Ectodermal cell (in vitro differentiated cells): Measurements from ENCODE around the gene RTP2. TPM values are rescaled to one million over a fixed set of nuclear protein-coding genes. Genes with fewer than 3 reads are reported as not detected.

Source experiments
- H3K27ac ChIP-seq: 2 replicates; pipeline ENCODE4 v1.7.0; 2013; ENCODE audit warnings: mild to moderate bottlenecking, low read depth, low read length; ENCODE audit not compliant: insufficient read depth, poor library complexity, severe bottlenecking
- H3K27me3 ChIP-seq: 2 replicates; pipeline ENCODE4 v1.7.0; 2013; ENCODE audit warnings: mild to moderate bottlenecking, low read length; ENCODE audit not compliant: insufficient read depth, control insufficient read depth, poor library complexity, severe bottlenecking
- H3K36me3 ChIP-seq: one replicate; pipeline ENCODE4 v1.7.0; 2013; ENCODE audit warnings: low read length; ENCODE audit not compliant: control insufficient read depth, insufficient read depth
- H3K4me1 ChIP-seq: one replicate; pipeline ENCODE4 v1.7.0; 2013; ENCODE audit warnings: low read length; ENCODE audit not compliant: control insufficient read depth, insufficient read depth
- H3K4me3 ChIP-seq: 2 replicates; pipeline ENCODE4 v1.7.0; 2013; ENCODE audit warnings: low read depth, low read length, control low read depth; ENCODE audit not compliant: insufficient read depth
- H3K9me3 ChIP-seq: 2 replicates; pipeline ENCODE4 v1.7.0; 2013; ENCODE audit warnings: mild to moderate bottlenecking, low read length, moderate library complexity; ENCODE audit not compliant: control insufficient read depth
- WGBS, 2 experiments: methylation state at CpG; one replicate each; pipeline ENCODE4 v1.1.7; 2013; ENCODE audit warnings: missing lambda C conversion rate in 2 of 2; 5-methylcytosine and 5-hydroxymethylcytosine counted together
- polyA plus RNA-seq, 4 experiments: library from polyadenylated mRNA; stranded (reverse); fragments of 50-300 nt; gene quantifications; one replicate each; pipeline ENCODE4 v1.2.3, GENCODE V29; 2013

The RTP2 gene, protein sequence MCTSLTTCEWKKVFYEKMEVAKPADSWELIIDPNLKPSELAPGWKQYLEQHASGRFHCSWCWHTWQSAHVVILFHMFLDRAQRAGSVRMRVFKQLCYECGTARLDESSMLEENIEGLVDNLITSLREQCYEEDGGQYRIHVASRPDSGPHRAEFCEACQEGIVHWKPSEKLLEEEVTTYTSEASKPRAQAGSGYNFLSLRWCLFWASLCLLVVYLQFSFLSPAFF
- polyA plus RNA-seq (2013, experiment 1 of 4): not detected
- polyA plus RNA-seq (2013, experiment 2 of 4): not detected
- polyA plus RNA-seq (2013, experiment 3 of 4): not detected
- polyA plus RNA-seq (2013, experiment 4 of 4): not detected

GRCh38 chr3:187702507-187703033 is at the start of gene RTP2:
RTP2 (minus strand) TSS chr3:187702557; CDS start chr3:187702128, 429 bp downstream.
- 68 to 73% methylated on average over 4 of the region's 4 CpGs for whole genome bisulfite sequencing, 2 experiments
- Histone ChIP-seq H3K4me3 (no peak within 1 kb of the TSS), H3K36me3 (no peaks in the 10 kb centered on the region), H3K27me3 (no peaks in the 10 kb centered on the region), H3K9me3 (no peaks in the 10 kb centered on the region), H3K27ac (no peak within 1 kb of the TSS), H3K4me1 (no peaks in the 10 kb centered on the region)

GRCh38 chr3:187750513-187751123 is 48.3 kb upstream of the RTP2 start:
- no peak overlapping the region for H3K4me3 ChIP-seq
- no peaks in the 10 kb centered on the region for H3K9me3 ChIP-seq
- peaks cover 40% of the 10 kb centered on the region for H3K4me1 ChIP-seq
- H3K36me3 ChIP-seq: no peaks in the 10 kb centered on the region
- WGBS, 2 experiments: 52 to 58% methylated on average over 7 to 10 of the region's 11 CpGs
- H3K27me3 ChIP-seq: no peaks in the 10 kb centered on the region
- H3K27ac ChIP-seq: no peak overlapping the region

DNA sequence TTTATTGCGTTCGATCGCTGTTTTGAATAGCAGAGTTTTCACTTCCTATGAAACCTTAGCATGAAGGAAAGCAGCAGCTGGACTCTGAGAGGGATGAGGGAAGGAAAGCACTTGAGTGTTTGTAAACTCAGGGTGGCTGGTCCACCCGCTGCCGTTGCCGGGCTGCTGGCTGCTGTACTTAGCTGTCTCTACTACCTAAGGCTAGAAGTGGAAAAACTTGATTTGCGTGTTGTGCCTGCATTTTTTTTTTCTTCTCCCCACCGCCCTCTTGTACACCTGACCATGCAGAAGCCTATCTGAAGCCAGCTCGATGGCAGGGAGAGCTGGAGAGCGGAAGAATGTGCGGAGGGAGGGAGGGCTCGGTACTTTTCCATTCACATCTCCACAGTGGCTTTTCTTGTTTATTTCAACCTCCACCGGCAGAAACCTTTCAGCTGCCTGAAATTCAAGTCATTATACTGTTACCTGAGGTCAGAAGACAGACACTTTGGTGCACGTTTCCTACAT is 47.7 kb upstream of the RTP2 start:
- Histone ChIP-seq H3K4me3 (no peak overlapping the region), H3K9me3 (no peaks in the 10 kb centered on the region), H3K27ac (no peak overlapping the region), H3K27me3 (no peaks in the 10 kb centered on the region), H3K36me3 (no peaks in the 10 kb centered on the region), H3K4me1 (peaks cover 40% of the 10 kb centered on the region)
- 39 to 41% methylated on average over 14 of the region's 14 CpGs for WGBS, 2 experiments

DNA sequence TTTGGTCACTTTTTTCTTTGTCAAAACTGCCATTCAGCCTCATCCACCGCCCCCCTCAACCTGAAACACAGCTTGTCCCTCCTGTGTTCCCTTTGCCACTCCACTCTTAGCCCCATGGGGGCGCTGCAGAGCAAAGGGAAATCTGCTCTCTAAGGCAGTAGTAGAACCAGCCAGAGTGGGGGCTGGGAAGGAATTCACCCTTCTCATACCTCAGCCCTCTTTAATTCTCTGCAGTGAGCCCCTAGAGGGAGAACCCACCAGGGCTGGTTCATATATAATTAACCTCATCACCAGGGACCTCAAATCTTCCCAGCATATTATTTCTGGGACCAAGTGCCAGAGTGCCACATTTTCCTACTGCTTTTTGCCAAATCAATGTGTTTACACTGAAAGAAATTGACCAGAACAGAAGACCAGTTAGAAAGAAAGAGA is 45.7 kb upstream of the RTP2 start:
- Histone ChIP-seq H3K4me1 (peaks cover 40% of the 10 kb centered on the region), H3K9me3 (no peaks in the 10 kb centered on the region), H3K27me3 (no peaks in the 10 kb centered on the region), H3K4me3 (no peak overlapping the region), H3K27ac (no peak overlapping the region), H3K36me3 (no peaks in the 10 kb centered on the region)
- WGBS, 2 experiments: 3 to 5% methylated on average over 2 of the region's 2 CpGs

GRCh38 chr3:187747506-187747905 is 45.1 kb upstream of the RTP2 start:
- no peak overlapping the region for H3K27ac ChIP-seq
- no peaks in the 10 kb centered on the region for H3K27me3 ChIP-seq
- H3K9me3 ChIP-seq: no peaks in the 10 kb centered on the region
- 64 to 70% methylated on average over 5 of the region's 5 CpGs for WGBS, 2 experiments
- H3K4me3 ChIP-seq: no peak overlapping the region
- H3K4me1 ChIP-seq: peaks cover 40% of the 10 kb centered on the region
- no peaks in the 10 kb centered on the region for H3K36me3 ChIP-seq

- H3K4me1 ChIP-seq: peaks cover 40% of the 10 kb centered on the region
- WGBS, 2 experiments: 6 to 14% methylated on average over 7 to 9 of the region's 10 CpGs
- peak overlapping the region; percentile 100 for H3K27ac ChIP-seq
- no peaks in the 10 kb centered on the region for H3K9me3 ChIP-seq
- no peaks in the 10 kb centered on the region for H3K36me3 ChIP-seq
- peak overlapping the region; percentile 70 for H3K4me3 ChIP-seq
- peaks cover 1% of the 10 kb centered on the region for H3K27me3 ChIP-seq
These were observed 44.3 kb upstream of the RTP2 start for GRCh38 chr3:187746442-187747281.

- Histone ChIP-seq H3K9me3 (no peaks in the 10 kb centered on the region), H3K36me3 (no peaks in the 10 kb centered on the region), H3K27ac (peak overlapping the region; percentile 100), H3K27me3 (peaks cover 5% of the 10 kb centered on the region), H3K4me3 (peak overlapping the region; percentile 70), H3K4me1 (peaks cover 40% of the 10 kb centered on the region)
- WGBS, 2 experiments: 23 to 42% methylated on average over 1 to 4 of the region's 6 CpGs
These were observed 43.7 kb upstream of the RTP2 start for GRCh38 chr3:187746059-187746441.

DNA sequence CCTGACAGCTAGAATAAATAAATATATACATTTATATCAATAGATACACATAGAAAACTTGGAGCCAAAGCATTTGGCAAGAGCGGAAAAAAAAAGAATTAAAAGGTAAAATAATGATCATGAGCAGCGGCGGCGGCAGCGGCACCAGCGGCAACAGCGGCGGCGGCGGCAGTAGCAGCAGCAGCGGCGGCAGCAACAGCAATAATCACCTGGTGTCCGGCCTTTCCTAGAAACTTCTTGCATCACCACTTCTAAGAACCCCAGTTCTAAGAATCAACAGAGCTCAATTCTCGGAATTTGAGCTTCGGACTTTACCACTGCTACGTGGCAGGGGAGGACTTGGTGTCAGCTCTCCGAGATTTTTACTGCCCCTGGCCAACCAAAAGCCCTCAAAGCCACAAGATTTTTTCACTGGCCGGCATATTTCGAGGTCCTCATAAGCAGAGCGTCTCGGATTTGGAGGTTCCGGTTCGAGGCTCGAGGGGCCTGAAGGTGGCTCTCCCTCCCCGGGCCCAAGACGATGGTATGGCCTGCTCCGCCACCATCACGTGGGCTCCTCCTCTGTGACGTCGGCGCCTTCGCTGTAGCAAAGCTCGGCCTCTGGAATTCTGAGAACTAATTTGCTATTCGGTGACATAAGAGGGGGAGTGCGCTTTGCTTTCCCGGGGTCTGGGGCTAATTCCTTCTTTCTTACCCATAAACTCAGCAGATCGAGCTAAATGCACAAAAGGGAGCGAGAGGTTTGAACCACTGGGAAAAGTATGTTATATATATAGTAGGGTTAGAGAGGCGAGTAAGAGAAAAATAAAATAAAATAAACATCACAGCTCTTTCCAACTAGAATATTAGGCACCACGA is 43.1 kb upstream of the RTP2 start, which contains the start of gene BCL6:
TSS of gene BCL6 (minus strand) at position 268 of the 858 bp plus-strand sequence. CDS start 11,775 bp downstream, outside the sequence.
- H3K4me1 ChIP-seq: peaks cover 37% of the 10 kb centered on the region
- H3K27ac ChIP-seq: peak within 1 kb of the TSS; percentile 100
- H3K36me3 ChIP-seq: no peaks in the 10 kb centered on the region
- H3K27me3 ChIP-seq: peaks cover 5% of the 10 kb centered on the region
- WGBS, 2 experiments: 0 to 1% methylated on average over 37 to 38 of the region's 40 CpGs
- H3K4me3 ChIP-seq: peak within 1 kb of the TSS; percentile 70
- no peaks in the 10 kb centered on the region for H3K9me3 ChIP-seq
